ENCODE data around the gene PCSK4.
"Not testable (repeated sequence)": the region's sequence is repeated elsewhere in the genome, so short reads cannot be mapped to it uniquely, and the experiment has no call there.

PCSK4 gene

GRCh38 chr19:1490311-1491113 lies at the start of gene PCSK4:
PCSK4 (minus strand) TSS chr19:1490350; CDS start chr19:1490346, 4 bp downstream.
- DNase-seq, result peak; percentile 94 to 99

DNA sequence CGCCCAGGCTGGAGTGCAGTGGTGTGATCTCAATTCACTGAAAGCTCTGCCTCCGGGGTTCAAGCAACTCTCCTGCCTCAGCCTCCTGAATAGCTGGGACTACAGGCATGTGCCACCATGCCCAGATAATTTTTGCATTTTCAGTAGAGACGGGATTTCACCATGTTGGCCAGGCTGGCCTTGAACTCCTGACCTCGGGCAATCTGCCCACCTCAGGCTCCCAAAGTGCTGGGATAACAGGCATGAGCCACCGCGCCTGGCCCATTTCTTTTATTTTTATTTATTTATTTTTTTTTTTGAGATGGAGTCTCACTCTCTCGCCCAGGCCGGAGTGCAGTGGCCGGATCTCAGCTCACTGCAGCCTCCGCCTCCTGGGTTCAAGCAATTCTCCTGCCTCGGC lies 49.6 kb upstream of the PCSK4 start:
- not testable (repeated sequence) for DNase-seq

- DNase-seq, result no peak
These were observed 48.8 kb upstream of the PCSK4 start for GRCh38 chr19:1538978-1539377.

DNA sequence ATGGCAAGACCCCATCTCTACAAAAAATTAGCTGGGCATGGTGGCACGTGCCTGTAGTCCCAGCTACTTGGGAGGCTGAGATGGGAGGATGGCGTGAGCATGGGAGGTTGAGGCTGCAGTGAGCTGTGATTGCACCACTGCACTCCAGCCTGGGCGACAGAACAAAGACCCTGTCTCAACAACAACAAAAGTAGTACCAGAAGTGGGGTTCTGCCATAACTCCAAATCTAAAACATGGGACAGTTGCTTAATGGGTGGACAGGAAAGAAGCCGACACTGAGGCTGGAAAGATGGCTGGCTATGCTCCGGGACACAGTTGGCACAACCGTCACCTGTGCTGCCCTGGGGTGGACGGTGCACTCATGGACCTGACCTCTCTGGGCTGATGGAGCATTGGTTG lies 45.5 kb upstream of the PCSK4 start:
- not testable (repeated sequence) for DNase-seq

- DNase-seq, result no peak
These were observed 44.8 kb upstream of the PCSK4 start for GRCh38 chr19:1534972-1535371.

DNA sequence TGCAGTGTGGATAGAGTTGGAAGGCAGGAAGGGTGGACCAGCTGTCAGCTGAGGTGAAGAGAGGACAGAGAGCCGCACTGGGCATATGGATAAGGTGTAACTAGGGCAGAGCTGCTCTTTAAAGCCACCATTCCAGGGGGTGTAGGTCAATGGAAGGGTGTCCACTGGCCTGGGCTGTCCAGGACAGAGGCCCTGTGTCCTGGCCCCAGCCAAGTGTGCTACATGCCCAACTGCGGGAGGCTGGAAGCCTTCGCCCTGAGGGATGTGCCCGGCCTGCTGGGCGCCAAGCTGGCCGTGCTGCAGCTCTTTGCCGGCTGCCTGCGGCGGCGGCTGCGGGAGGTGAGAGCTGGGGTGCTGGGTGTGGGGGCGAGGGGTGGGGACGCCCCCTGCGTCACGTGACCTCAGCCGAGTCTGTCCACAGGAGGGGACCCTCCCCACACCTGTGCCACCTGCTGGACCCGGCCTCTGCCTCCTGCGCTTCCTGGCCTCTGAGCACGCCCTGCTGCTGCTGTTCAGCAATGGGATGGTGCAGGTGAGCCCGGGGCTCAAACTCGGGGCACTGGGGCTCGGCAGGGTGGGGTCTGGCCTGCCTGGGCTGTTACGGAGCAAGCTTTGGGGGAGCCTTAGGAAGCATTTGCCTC lies 43.5 kb upstream of the PCSK4 start:
- DNase-seq, result no peak

- DNase-seq, result no peak
These were observed 41.9 kb upstream of the PCSK4 start for GRCh38 chr19:1532003-1532402.

GRCh38 chr19:1531587-1531986 lies 41.4 kb upstream of the PCSK4 start:
- DNase-seq, result no peak

GRCh38 chr19:1530856-1531255 lies 40.7 kb upstream of the PCSK4 start:
- not testable (repeated sequence) for DNase-seq

DNA sequence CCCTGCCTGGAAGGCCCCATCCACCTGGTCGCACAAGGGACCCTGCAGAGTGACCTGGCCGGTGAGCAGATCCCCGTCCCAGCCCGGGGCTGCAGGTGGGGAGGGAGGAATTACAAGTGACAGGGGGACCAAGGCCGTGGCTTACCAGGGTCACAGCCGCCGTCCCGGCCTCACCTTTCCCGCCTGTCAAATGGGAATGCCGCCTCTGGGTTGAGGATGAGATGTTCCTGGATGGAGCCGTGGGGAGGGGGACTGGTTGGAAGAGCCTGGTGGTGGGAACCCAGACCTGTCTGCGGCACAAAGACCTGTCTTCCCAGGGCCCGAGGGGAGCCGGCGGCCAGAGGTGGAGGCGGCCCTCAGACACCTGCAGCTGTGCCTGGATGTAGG lies 39.3 kb upstream of the PCSK4 start:
- no peak for DNase-seq

- no peak for DNase-seq
These were observed 38.7 kb upstream of the PCSK4 start for GRCh38 chr19:1528596-1529429.

- DNase-seq, result no peak
These were observed 37.6 kb upstream of the PCSK4 start for GRCh38 chr19:1527650-1528309.

GRCh38 chr19:1526979-1527649 lies 37.0 kb upstream of the PCSK4 start:
- DNase-seq, result no peak

GRCh38 chr19:1526066-1526778 lies 36.1 kb upstream of the PCSK4 start:
- no peak for DNase-seq

GRCh38 chr19:1525343-1525742 lies 35.2 kb upstream of the PCSK4 start:
- no peak for DNase-seq

GRCh38 chr19:1524972-1525325 lies 34.8 kb upstream of the PCSK4 start:
- no peak for DNase-seq

- no peak for DNase-seq
These were observed 34.3 kb upstream of the PCSK4 start for GRCh38 chr19:1524287-1524971.

- no peak for DNase-seq
These were observed 33.5 kb upstream of the PCSK4 start, which contains the start of gene PLK5 for GRCh38 chr19:1523412-1524286. PLK5 (plus strand) TSS chr19:1524077; CDS start chr19:1526997, 2,920 bp downstream.

GRCh38 chr19:1522838-1523237 lies 32.7 kb upstream of the PCSK4 start:
- no peak for DNase-seq

- no peak for DNase-seq
These were observed 31.9 kb upstream of the PCSK4 start for GRCh38 chr19:1522061-1522460.

All from bone marrow (tissue), 2 donors.